DMS114 treated with DMSO at 0.1 percent for 48 hours (cell line): ENCODE results near the gene MAN1C1.
"Not testable (repeated sequence)": the region's sequence is repeated elsewhere in the genome, so short reads cannot be mapped to it uniquely, and the experiment has no call there.

Experiments
- DNase-seq: peaks from one replicate; lab custom pipeline; 2025; ENCODE audit not compliant: unreplicated experiment; lab: John Stamatoyannopoulos, UW

Gene MAN1C1

GRCh38 chr1:25634066-25634465 lies 17.5 kb downstream of the MAN1C1 start:
- DNase-seq: no peak

- no peak for DNase-seq
Observed at GRCh38 chr1:25634896-25635295, 18.3 kb downstream of the MAN1C1 start.

- not testable (repeated sequence) for DNase-seq
Observed at GRCh38 chr1:25636141-25636540, 19.6 kb downstream of the MAN1C1 start.

- no peak for DNase-seq
Observed at GRCh38 chr1:25640646-25641328, 24.2 kb downstream of the MAN1C1 start.

- no peak for DNase-seq
Observed at GRCh38 chr1:25641329-25641725, 24.7 kb downstream of the MAN1C1 start.

GRCh38 chr1:25641931-25642573 lies 25.5 kb downstream of the MAN1C1 start:
- DNase-seq: no peak

- DNase-seq: no peak
Observed at GRCh38 chr1:25642574-25643108, 26.1 kb downstream of the MAN1C1 start.

- no peak for DNase-seq
Observed at GRCh38 chr1:25643929-25644328, 27.3 kb downstream of the MAN1C1 start.

GRCh38 chr1:25644962-25645361 lies 28.4 kb downstream of the MAN1C1 start:
- no peak for DNase-seq

GRCh38 chr1:25645637-25646400 lies 29.2 kb downstream of the MAN1C1 start:
- no peak for DNase-seq

- no peak for DNase-seq
Observed at GRCh38 chr1:25647106-25647505, 30.5 kb downstream of the MAN1C1 start.

- no peak for DNase-seq
Observed at GRCh38 chr1:25647863-25648262, 31.3 kb downstream of the MAN1C1 start.

GRCh38 chr1:25648681-25649440 lies 32.3 kb downstream of the MAN1C1 start:
- no peak for DNase-seq

GRCh38 chr1:25649505-25650288 lies 33.1 kb downstream of the MAN1C1 start:
- no peak for DNase-seq

- no peak for DNase-seq
Observed at GRCh38 chr1:25650289-25650576, 33.6 kb downstream of the MAN1C1 start.

GRCh38 chr1:25651036-25651640 lies 34.5 kb downstream of the MAN1C1 start:
- DNase-seq: no peak

- no peak for DNase-seq
Observed at GRCh38 chr1:25651824-25652741, 35.5 kb downstream of the MAN1C1 start.

GRCh38 chr1:25653558-25653957 lies 37.0 kb downstream of the MAN1C1 start:
- DNase-seq: no peak

GRCh38 chr1:25654109-25654660 lies 37.6 kb downstream of the MAN1C1 start:
- DNase-seq: no peak
